Thyroid gland (tissue), 4 donors: ENCODE measurements around the gene INPP5A. TPM values are rescaled to one million over a fixed set of nuclear protein-coding genes. Genes with fewer than 3 reads are reported as not detected.

Experiments used
- DNase-seq, 2 donors: peaks; one replicate each; pipeline ENCODE4 v3.0.0-alpha.2; 2019
- H3K27ac ChIP-seq, 3 donors: fragments of 200-600 bp; sonication (generic); 1 replicate in 2 of 3; 2 replicates in 1 of 3; pipeline ENCODE4 v1.5.1; 2016 to 2019; ENCODE audit warnings: mild to moderate bottlenecking in 1 of 3, moderate library complexity in 1 of 3
- H3K27me3 ChIP-seq: fragments of 200-600 bp; sonication (generic); one replicate; pipeline ENCODE4 v1.5.1; 2019
- H3K36me3 ChIP-seq, 2 donors: fragments of 200-600 bp; sonication (generic); one replicate each; pipeline ENCODE4 v1.5.1; 2016 to 2019
- H3K4me1 ChIP-seq, 2 donors: fragments of 200-600 bp; sonication (generic); one replicate each; pipeline ENCODE4 v1.5.1; 2017 to 2019
- H3K4me3 ChIP-seq, 3 donors: fragments of 200-600 bp; sonication (generic); replicated peaks in 1 of 3; 1 replicate in 2 of 3; 2 replicates in 1 of 3; pipeline ENCODE4 v1.5.1; 2016; ENCODE audit warnings: mild to moderate bottlenecking in 1 of 3
- H3K9me3 ChIP-seq: fragments of 200-600 bp; sonication (generic); one replicate; pipeline ENCODE4 v1.5.1; 2017
- CTCF ChIP-seq, 6 experiments: fragments of 200-600 bp in 3 of 6; fragments of 450-650 bp in 3 of 6; sonication (generic) in 3 of 6; IDR thresholded peaks; one replicate each; pipeline ENCODE4 v1.5.1; 2016 to 2019; ENCODE audit warnings: antibody characterized with exemption in 6 of 6, mild to moderate bottlenecking in 2 of 6, inconsistent platforms in 1 of 6, moderate library complexity in 1 of 6
- POLR2A ChIP-seq, 2 donors: fragments of 450-650 bp; IDR thresholded peaks; one replicate each; pipeline ENCODE4 v1.6.1; 2017; ENCODE audit warnings: antibody characterized with exemption in 2 of 2, mild to moderate bottlenecking in 2 of 2, moderate library complexity in 1 of 2
- WGBS, 2 donors: methylation state at CpG; one replicate each; pipeline ENCODE4 v1.1.5; 2017; 5-methylcytosine and 5-hydroxymethylcytosine counted together
- intact Hi-C: fragments of 100-400 bp; cut with DNase I; formaldehyde crosslinking; loops from one replicate; pipeline ENCODE4 v1.15.1; 2023
- total RNA-seq, 4 donors: library from RNA; depleted of rRNA; stranded (reverse); fragments of >200 nt; gene quantifications; one replicate each; pipeline ENCODE4 v1.2.3, GENCODE V29; 2016

INPP5A gene
- total RNA-seq, 4 donors from 2014 or later = 30.4 to 75.8 (median 41.1) TPM

GRCh38 chr10:132540456-132540855 is 2.9 kb downstream of the INPP5A start:
- intact Hi-C loops = no loop called here
- Histone ChIP-seq H3K36me3 (no peaks in the 10 kb centered on the region), H3K4me3 (no peak overlapping the region), H3K9me3 (no peaks in the 10 kb centered on the region), H3K27me3 (no peaks in the 10 kb centered on the region), H3K27ac (no peak overlapping the region), H3K4me1 (peaks cover 53 to 68% of the 10 kb centered on the region in 2 donors)
- WGBS, 2 donors = 26 to 31% methylated on average over 12 of the region's 12 CpGs
- peak in 1 of 2 donors; percentile 46 for DNase-seq
- no peak for TF ChIP-seq POLR2A (IDR thresholded peaks at IDR 0.05)
- TF ChIP-seq CTCF (IDR thresholded peaks at IDR 0.05) = peak in 1 of 6 experiments; percentile 16

GRCh38 chr10:132541129-132541528 is 3.5 kb downstream of the INPP5A start:
- no peak overlapping the region for H3K27ac ChIP-seq
- H3K27me3 ChIP-seq = no peaks in the 10 kb centered on the region
- intact Hi-C loops = no loop called here
- H3K36me3 ChIP-seq = no peaks in the 10 kb centered on the region
- 88 to 89% methylated on average over 11 of the region's 11 CpGs for WGBS, 2 donors
- peaks cover 55 to 71% of the 10 kb centered on the region in 2 donors for H3K4me1 ChIP-seq
- DNase-seq = no peak
- no peaks in the 10 kb centered on the region for H3K9me3 ChIP-seq
- no peak for TF ChIP-seq CTCF (IDR thresholded peaks at IDR 0.05)
- TF ChIP-seq POLR2A (IDR thresholded peaks at IDR 0.05) = no peak
- H3K4me3 ChIP-seq = no peak overlapping the region

GRCh38 chr10:132541601-132542011 is 4.0 kb downstream of the INPP5A start:
- WGBS, 2 donors = 73 to 96% methylated on average over 2 to 3 of the region's 3 CpGs
- TF ChIP-seq POLR2A (IDR thresholded peaks at IDR 0.05) (no peak), CTCF (IDR thresholded peaks at IDR 0.05) (no peak)
- peak overlapping the region in 1 of 3 donors; percentile 58 for H3K27ac ChIP-seq

GRCh38 chr10:132542086-132542775 is 4.6 kb downstream of the INPP5A start:
- peak; percentile 88 to 90 for DNase-seq
- TF ChIP-seq CTCF (IDR thresholded peaks at IDR 0.05) (no peak), POLR2A (IDR thresholded peaks at IDR 0.05) (no peak)
- Histone ChIP-seq H3K27ac (peak overlapping the region in 1 of 3 donors; percentile 58), H3K36me3 (no peaks in the 10 kb centered on the region), H3K4me1 (peaks cover 60 to 75% of the 10 kb centered on the region in 2 donors), H3K4me3 (no peak overlapping the region), H3K9me3 (no peaks in the 10 kb centered on the region), H3K27me3 (no peaks in the 10 kb centered on the region)
- WGBS, 2 donors = 63 to 64% methylated on average over 18 to 19 of the region's 19 CpGs
- intact Hi-C loops = no loop called here

More at GRCh38 chr10:132541601-132542011, 4.0 kb downstream of the INPP5A start:
- Histone ChIP-seq H3K36me3 (no peaks in the 10 kb centered on the region), H3K9me3 (no peaks in the 10 kb centered on the region), H3K27me3 (no peaks in the 10 kb centered on the region), H3K4me1 (peaks cover 55 to 71% of the 10 kb centered on the region in 2 donors), H3K4me3 (no peak overlapping the region)
- intact Hi-C loops = no loop called here
- no peak for DNase-seq

- Histone ChIP-seq H3K36me3 (no peaks in the 10 kb centered on the region), H3K27me3 (no peaks in the 10 kb centered on the region), H3K4me3 (no peak overlapping the region), H3K4me1 (peaks cover 64 to 81% of the 10 kb centered on the region in 2 donors), H3K9me3 (no peaks in the 10 kb centered on the region), H3K27ac (no peak overlapping the region)
- DNase-seq = no peak
- TF ChIP-seq POLR2A (IDR thresholded peaks at IDR 0.05) (no peak), CTCF (IDR thresholded peaks at IDR 0.05) (no peak)
- intact Hi-C loops = no loop called here
- WGBS, 2 donors = 95 to 100% methylated on average over 3 of the region's 3 CpGs
Observed at GRCh38 chr10:132542819-132543218, 5.2 kb downstream of the INPP5A start.
